ENCODE data around the gene GUK1.
"Not testable (repeated sequence)": the region's sequence is repeated elsewhere in the genome, so short reads cannot be mapped to it uniquely, and the experiment has no call there.

Gene GUK1

DNA sequence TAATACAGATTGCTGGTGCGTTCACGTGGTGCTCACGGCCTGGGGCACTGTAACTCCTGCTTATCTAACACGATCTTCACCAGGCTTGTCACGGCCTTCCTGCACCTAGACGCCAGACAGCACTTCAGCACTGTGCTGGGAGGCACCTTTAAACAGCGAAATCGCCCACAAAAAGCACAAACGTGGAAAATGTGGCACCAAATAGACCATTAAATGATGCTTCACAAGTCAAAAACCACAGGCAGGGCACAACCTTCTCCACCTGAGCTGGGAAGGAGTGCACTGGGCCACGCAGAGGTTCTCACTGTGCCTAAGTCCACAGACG is 45.5 kb downstream of the GUK1 start:
- no CpG with 5 or more reads among the region's 11 CpGs for WGBS, 2 donors (ENCODE audit: extremely low coverage in 2 of 2, insufficient read length in 2 of 2, insufficient replicate concordance in 1 of 2)
- H3K4ac ChIP-seq (ENCODE audit: low read length), result no peak overlapping the region
- no peak overlapping the region for H4K91ac ChIP-seq (ENCODE audit: low read depth, low read length, poor library complexity)
- H2AFZ ChIP-seq (ENCODE audit: low read length), result no peak overlapping the region
- H3K18ac ChIP-seq (ENCODE audit: low read length), result no peak overlapping the region
- no peak overlapping the region for H2AK5ac ChIP-seq (ENCODE audit: low read depth, low read length)
- H2BK120ac ChIP-seq (ENCODE audit: low read depth, low read length), result no peak overlapping the region
- no peak overlapping the region for H3K27ac ChIP-seq (replicated peaks; ENCODE audit: low read length)
- no peak for DNase-seq (ENCODE audit: low spot score)
- H3K4me1 ChIP-seq (ENCODE audit: control insufficient read depth in 2 of 2, insufficient read depth in 1 of 2, low read depth in 1 of 2, low read length in 2 of 2), result peaks cover 0 to 1% of the 10 kb centered on the region in 2 donors
- H3K9ac ChIP-seq (ENCODE audit: low read depth, low read length, poor library complexity), result no peak overlapping the region
- no peak overlapping the region for H2BK12ac ChIP-seq (ENCODE audit: low read length)
- no peak overlapping the region for H3K23ac ChIP-seq (ENCODE audit: low read depth, low read length, poor library complexity)
- H2BK15ac ChIP-seq (ENCODE audit: low read length), result no peak overlapping the region
- no peaks in the 10 kb centered on the region for H3K36me3 ChIP-seq (replicated peaks in 1 of 2; ENCODE audit: control insufficient read depth in 2 of 2, insufficient read depth in 2 of 2, low read length in 2 of 2)
- H3K27me3 ChIP-seq (ENCODE audit: control insufficient read depth in 3 of 3, insufficient read depth in 3 of 3, low read depth in 1 of 3, low read length in 3 of 3), result no peaks in the 10 kb centered on the region
- no peak overlapping the region for H3K14ac ChIP-seq (ENCODE audit: low read length)
- H4K8ac ChIP-seq (ENCODE audit: low read depth, low read length), result no peak overlapping the region
- peaks cover 4% of the 10 kb centered on the region for H3K79me1 ChIP-seq (ENCODE audit: low read depth, low read length)
- H3K4me3 ChIP-seq (ENCODE audit: low read length in 2 of 2), result peak overlapping the region in 1 of 2 donors; percentile 68
- no peak overlapping the region for H2BK5ac ChIP-seq (ENCODE audit: low read length)
- H3K9me3 ChIP-seq (replicated peaks in 1 of 2; ENCODE audit: control insufficient read depth in 2 of 2, insufficient read depth in 1 of 2, low read depth in 1 of 2, low read length in 2 of 2), result no peaks in the 10 kb centered on the region
- H3K4me2 ChIP-seq (ENCODE audit: insufficient read depth, low read length, poor library complexity, severe bottlenecking), result no peak overlapping the region

DNA sequence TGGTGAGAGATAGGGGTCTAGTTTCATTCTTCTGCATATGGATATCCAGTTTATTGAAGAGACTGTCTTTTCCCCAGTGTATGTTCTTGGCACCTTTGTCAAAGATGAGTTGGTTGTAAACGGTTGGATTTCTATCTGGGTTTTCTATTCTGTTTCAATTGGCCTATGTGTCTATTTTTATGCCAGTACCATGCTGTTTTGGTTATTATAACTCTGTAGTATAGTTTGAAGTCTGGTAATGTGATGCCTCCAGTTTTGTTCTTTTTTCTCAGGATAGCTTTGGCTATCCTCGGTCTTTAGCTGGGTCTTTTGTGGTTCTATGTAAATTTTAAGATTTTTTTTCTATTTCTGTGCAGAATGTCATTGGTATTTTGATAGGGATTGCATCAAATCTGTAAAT is 48.2 kb downstream of the GUK1 start:
- H3K9me3 ChIP-seq (replicated peaks in 1 of 2; ENCODE audit: control insufficient read depth in 2 of 2, insufficient read depth in 1 of 2, low read depth in 1 of 2, low read length in 2 of 2); H3K9ac ChIP-seq (ENCODE audit: low read depth, low read length, poor library complexity); H4K91ac ChIP-seq (ENCODE audit: low read depth, low read length, poor library complexity); H3K27me3 ChIP-seq (ENCODE audit: control insufficient read depth in 3 of 3, insufficient read depth in 3 of 3, low read depth in 1 of 3, low read length in 3 of 3); H4K8ac ChIP-seq (ENCODE audit: low read depth, low read length); DNase-seq (ENCODE audit: low spot score); H3K27ac ChIP-seq (replicated peaks; ENCODE audit: low read length); H2BK5ac ChIP-seq (ENCODE audit: low read length); H2BK15ac ChIP-seq (ENCODE audit: low read length); H3K4me2 ChIP-seq (ENCODE audit: insufficient read depth, low read length, poor library complexity, severe bottlenecking); H3K4me1 ChIP-seq (ENCODE audit: control insufficient read depth in 2 of 2, insufficient read depth in 1 of 2, low read depth in 1 of 2, low read length in 2 of 2); H2BK120ac ChIP-seq (ENCODE audit: low read depth, low read length); H3K18ac ChIP-seq (ENCODE audit: low read length); H3K14ac ChIP-seq (ENCODE audit: low read length); H2AFZ ChIP-seq (ENCODE audit: low read length); H3K79me1 ChIP-seq (ENCODE audit: low read depth, low read length); H2AK5ac ChIP-seq (ENCODE audit: low read depth, low read length); H3K36me3 ChIP-seq (replicated peaks in 1 of 2; ENCODE audit: control insufficient read depth in 2 of 2, insufficient read depth in 2 of 2, low read length in 2 of 2); H3K4ac ChIP-seq (ENCODE audit: low read length); H2BK12ac ChIP-seq (ENCODE audit: low read length); H3K23ac ChIP-seq (ENCODE audit: low read depth, low read length, poor library complexity); H3K4me3 ChIP-seq (ENCODE audit: low read length in 2 of 2): not testable (repeated sequence)
- WGBS, 2 donors (ENCODE audit: extremely low coverage in 2 of 2, insufficient read length in 2 of 2, insufficient replicate concordance in 1 of 2), result no CpG with 5 or more reads among the region's 2 CpGs

- peaks cover 0 to 5% of the 10 kb centered on the region in 2 donors for H3K9me3 ChIP-seq (replicated peaks in 1 of 2; ENCODE audit: control insufficient read depth in 2 of 2, insufficient read depth in 1 of 2, low read depth in 1 of 2, low read length in 2 of 2)
- no peak overlapping the region for H2BK120ac ChIP-seq (ENCODE audit: low read depth, low read length)
- peaks cover 0 to 9% of the 10 kb centered on the region in 2 donors for H3K4me1 ChIP-seq (ENCODE audit: control insufficient read depth in 2 of 2, insufficient read depth in 1 of 2, low read depth in 1 of 2, low read length in 2 of 2)
- H2BK15ac ChIP-seq (ENCODE audit: low read length), result no peak overlapping the region
- peak overlapping the region; percentile 24 for H2AK5ac ChIP-seq (ENCODE audit: low read depth, low read length)
- peaks cover 6% of the 10 kb centered on the region for H3K79me1 ChIP-seq (ENCODE audit: low read depth, low read length)
- no peak overlapping the region for H2BK12ac ChIP-seq (ENCODE audit: low read length)
- no peak overlapping the region for H3K4ac ChIP-seq (ENCODE audit: low read length)
- no peak overlapping the region for H2AFZ ChIP-seq (ENCODE audit: low read length)
- peak overlapping the region; percentile 97 for H3K14ac ChIP-seq (ENCODE audit: low read length)
- H3K36me3 ChIP-seq (replicated peaks in 1 of 2; ENCODE audit: control insufficient read depth in 2 of 2, insufficient read depth in 2 of 2, low read length in 2 of 2), result no peaks in the 10 kb centered on the region
- no peaks in the 10 kb centered on the region for H3K27me3 ChIP-seq (ENCODE audit: control insufficient read depth in 3 of 3, insufficient read depth in 3 of 3, low read depth in 1 of 3, low read length in 3 of 3)
- WGBS, 2 donors (ENCODE audit: extremely low coverage in 2 of 2, insufficient read length in 2 of 2, insufficient replicate concordance in 1 of 2), result no CpG with 5 or more reads among the region's 14 CpGs
- H3K9ac ChIP-seq (ENCODE audit: low read depth, low read length, poor library complexity), result peak overlapping the region; percentile 18
- no peak overlapping the region for H4K8ac ChIP-seq (ENCODE audit: low read depth, low read length)
- H3K4me2 ChIP-seq (ENCODE audit: insufficient read depth, low read length, poor library complexity, severe bottlenecking), result no peak overlapping the region
- no peak overlapping the region for H3K4me3 ChIP-seq (ENCODE audit: low read length in 2 of 2)
- H2BK5ac ChIP-seq (ENCODE audit: low read length), result peak overlapping the region; percentile 32
- H3K27ac ChIP-seq (replicated peaks; ENCODE audit: low read length), result no peak overlapping the region
- no peak for DNase-seq (ENCODE audit: low spot score)
- H4K91ac ChIP-seq (ENCODE audit: low read depth, low read length, poor library complexity), result no peak overlapping the region
- no peak overlapping the region for H3K18ac ChIP-seq (ENCODE audit: low read length)
- no peak overlapping the region for H3K23ac ChIP-seq (ENCODE audit: low read depth, low read length, poor library complexity)
Measured at GRCh38 chr1:228190182-228190581, 50.1 kb downstream of the GUK1 start.

GRCh38 chr1:228190778-228191177 is 50.7 kb downstream of the GUK1 start:
- Histone ChIP-seq H2AFZ (ENCODE audit: low read length) (no peak overlapping the region), H3K4me2 (ENCODE audit: insufficient read depth, low read length, poor library complexity, severe bottlenecking) (no peak overlapping the region), H3K14ac (ENCODE audit: low read length) (no peak overlapping the region), H3K4ac (ENCODE audit: low read length) (no peak overlapping the region), H2BK5ac (ENCODE audit: low read length) (no peak overlapping the region), H3K18ac (ENCODE audit: low read length) (no peak overlapping the region), H2BK15ac (ENCODE audit: low read length) (no peak overlapping the region), H3K9me3 (replicated peaks in 1 of 2; ENCODE audit: control insufficient read depth in 2 of 2, insufficient read depth in 1 of 2, low read depth in 1 of 2, low read length in 2 of 2) (peaks cover 0 to 6% of the 10 kb centered on the region in 2 donors), H4K8ac (ENCODE audit: low read depth, low read length) (no peak overlapping the region), H3K27me3 (ENCODE audit: control insufficient read depth in 3 of 3, insufficient read depth in 3 of 3, low read depth in 1 of 3, low read length in 3 of 3) (no peaks in the 10 kb centered on the region), H4K91ac (ENCODE audit: low read depth, low read length, poor library complexity) (no peak overlapping the region), H3K79me1 (ENCODE audit: low read depth, low read length) (peaks cover 6% of the 10 kb centered on the region), H2BK120ac (ENCODE audit: low read depth, low read length) (no peak overlapping the region), H3K4me3 (ENCODE audit: low read length in 2 of 2) (no peak overlapping the region), H3K4me1 (ENCODE audit: control insufficient read depth in 2 of 2, insufficient read depth in 1 of 2, low read depth in 1 of 2, low read length in 2 of 2) (peaks cover 0 to 9% of the 10 kb centered on the region in 2 donors), H3K36me3 (replicated peaks in 1 of 2; ENCODE audit: control insufficient read depth in 2 of 2, insufficient read depth in 2 of 2, low read length in 2 of 2) (no peaks in the 10 kb centered on the region), H3K23ac (ENCODE audit: low read depth, low read length, poor library complexity) (no peak overlapping the region), H3K9ac (ENCODE audit: low read depth, low read length, poor library complexity) (no peak overlapping the region), H2AK5ac (ENCODE audit: low read depth, low read length) (no peak overlapping the region), H2BK12ac (ENCODE audit: low read length) (no peak overlapping the region), H3K27ac (replicated peaks; ENCODE audit: low read length) (no peak overlapping the region)
- no CpG with 5 or more reads among the region's 5 CpGs for WGBS, 2 donors (ENCODE audit: extremely low coverage in 2 of 2, insufficient read length in 2 of 2, insufficient replicate concordance in 1 of 2)
- no peak for DNase-seq (ENCODE audit: low spot score)
